ENCODE data around the gene NR6A1. TPM values are rescaled to one million over a fixed set of nuclear protein-coding genes. Genes with fewer than 3 reads are reported as not detected.
A peak's percentile ranks its signal among the peaks of the same experiment; 100 is the strongest.

Gene NR6A1
- total RNA-seq, 2 donors from 2014 or later = 0.98 to 1.2 TPM

DNA sequence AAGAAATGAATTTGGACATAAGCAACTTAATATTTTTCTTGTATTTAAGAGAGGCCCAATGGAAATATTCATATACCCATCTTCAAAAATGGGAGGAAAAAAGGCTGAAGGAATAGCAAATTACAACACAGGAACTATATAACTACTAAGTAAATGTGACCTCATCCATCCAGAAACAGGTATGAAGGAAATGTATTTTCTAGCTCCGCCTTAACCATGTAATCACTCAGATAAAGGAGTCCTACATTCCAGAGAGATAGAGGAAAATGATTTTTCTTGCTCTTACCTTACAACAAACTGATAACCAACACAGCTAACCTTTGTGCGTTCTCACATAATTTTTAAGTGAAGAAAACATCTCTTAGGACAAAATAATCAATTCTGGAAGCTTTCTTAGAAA lies 96.5 kb downstream of the NR6A1 start:
- Mint-ChIP-seq H3K9me3 (no peaks in the 10 kb centered on the region), H3K27me3 (peaks cover 21% of the 10 kb centered on the region), H3K27ac (no peak overlapping the region), H3K36me3 (ENCODE audit: low read depth) (no peaks in the 10 kb centered on the region), H3K4me3 (no peak overlapping the region), H3K4me1 (peaks cover 8% of the 10 kb centered on the region)
- no peak for ATAC-seq (replicated peaks)

DNA sequence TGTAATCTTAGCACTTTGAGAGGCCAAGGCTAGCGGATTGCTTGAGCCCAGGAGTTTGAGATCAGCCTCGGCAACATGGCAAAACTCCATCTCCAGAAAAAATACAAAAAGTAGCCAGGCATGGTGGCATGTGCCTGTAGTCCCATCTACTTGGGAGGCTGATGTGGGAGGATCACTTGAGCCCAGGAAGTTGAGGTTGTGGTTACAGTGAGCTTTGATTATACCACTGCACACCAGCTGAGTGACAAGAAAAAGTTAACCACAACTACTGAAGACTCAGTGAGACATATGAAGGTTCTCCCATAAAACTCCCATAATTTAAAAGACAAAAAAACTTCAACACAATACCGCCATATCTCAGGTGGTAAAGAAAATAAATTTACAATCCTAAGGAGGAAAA lies 98.0 kb downstream of the NR6A1 start:
- ATAC-seq (replicated peaks) = no peak
- Mint-ChIP-seq H3K27me3 (peaks cover 18% of the 10 kb centered on the region), H3K27ac (no peak overlapping the region), H3K36me3 (ENCODE audit: low read depth) (no peaks in the 10 kb centered on the region), H3K4me1 (peaks cover 8% of the 10 kb centered on the region), H3K4me3 (no peak overlapping the region), H3K9me3 (no peaks in the 10 kb centered on the region)

DNA sequence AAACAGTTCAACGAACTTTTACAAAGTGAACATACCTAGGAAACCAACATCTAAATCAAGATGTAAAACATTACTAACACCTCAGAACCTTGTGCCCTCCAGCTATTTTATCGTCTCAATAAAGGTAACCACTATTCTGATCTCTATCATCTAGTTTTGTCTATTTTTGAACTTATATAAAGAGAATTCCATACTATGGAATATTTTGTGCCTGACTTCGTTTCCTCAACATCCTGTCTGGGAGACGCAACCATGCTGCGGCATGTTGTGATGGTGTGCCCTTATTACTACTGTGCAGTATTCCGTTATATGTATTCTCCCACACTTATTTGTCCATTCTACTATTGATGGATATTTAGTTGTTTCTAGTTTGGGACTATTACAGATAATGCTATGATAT lies 99.2 kb downstream of the NR6A1 start:
- Mint-ChIP-seq H3K4me1 (peaks cover 8% of the 10 kb centered on the region), H3K9me3 (no peaks in the 10 kb centered on the region), H3K36me3 (ENCODE audit: low read depth) (no peaks in the 10 kb centered on the region), H3K4me3 (no peak overlapping the region), H3K27ac (no peak overlapping the region), H3K27me3 (peaks cover 13% of the 10 kb centered on the region)
- ATAC-seq (replicated peaks) = no peak

DNA sequence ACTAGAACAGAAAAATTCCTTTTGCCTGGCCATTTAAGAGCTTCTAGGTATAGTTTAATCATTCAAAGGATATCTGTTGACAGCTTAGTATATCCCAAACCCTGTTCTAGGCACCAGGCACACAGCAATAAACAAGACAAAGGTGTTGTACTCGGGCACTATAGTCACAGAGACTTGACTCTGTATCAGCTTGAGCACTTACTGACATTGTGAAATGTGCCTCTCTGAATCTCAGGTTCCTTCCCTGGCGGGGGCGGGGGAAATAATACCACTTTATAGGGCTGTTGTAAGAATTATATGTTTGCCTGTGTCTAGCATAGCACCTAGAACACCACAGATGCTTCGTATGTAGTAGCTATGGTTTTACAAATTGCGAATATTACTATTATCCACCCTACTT lies 104.5 kb downstream of the NR6A1 start:
- Mint-ChIP-seq H3K27me3 (peaks cover 16% of the 10 kb centered on the region), H3K27ac (no peak overlapping the region), H3K36me3 (ENCODE audit: low read depth) (no peaks in the 10 kb centered on the region), H3K9me3 (no peaks in the 10 kb centered on the region), H3K4me3 (no peak overlapping the region), H3K4me1 (no peaks in the 10 kb centered on the region)
- ATAC-seq (replicated peaks) = no peak

DNA sequence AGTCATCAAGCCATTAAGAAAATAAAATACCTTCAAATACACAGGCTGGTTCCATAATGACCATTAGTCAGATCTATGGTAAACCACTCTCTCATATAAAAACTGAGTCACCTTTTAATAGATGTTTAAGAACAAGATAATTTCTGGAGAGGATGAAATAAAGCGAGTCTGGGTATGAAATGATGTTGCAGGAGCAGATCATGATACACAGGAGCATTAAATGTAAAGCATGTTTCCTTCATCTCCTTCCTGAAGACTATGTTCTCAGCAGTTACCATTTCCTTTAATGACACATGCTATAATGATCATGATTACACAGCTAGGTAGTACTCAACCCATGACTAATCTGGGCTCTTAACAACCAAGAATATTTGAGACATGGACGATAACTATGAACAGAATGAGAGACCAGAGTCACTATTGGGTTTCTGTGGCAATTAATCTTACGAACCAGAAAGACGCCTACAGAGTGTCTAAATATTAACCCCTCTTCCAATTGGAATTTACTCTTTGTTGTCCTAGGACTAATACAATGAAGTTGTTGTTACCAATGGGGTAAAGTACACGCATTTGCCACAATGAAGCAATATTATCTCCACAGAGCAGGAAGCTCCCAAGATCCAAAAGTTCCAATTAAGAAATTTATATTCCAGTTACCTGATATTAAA lies 105.6 kb downstream of the NR6A1 start:
- H3K9me3 Mint-ChIP-seq = no peaks in the 10 kb centered on the region
- H3K4me3 Mint-ChIP-seq = no peak overlapping the region
- H3K27me3 Mint-ChIP-seq = peaks cover 20% of the 10 kb centered on the region
- H3K36me3 Mint-ChIP-seq (ENCODE audit: low read depth) = no peaks in the 10 kb centered on the region
- H3K4me1 Mint-ChIP-seq = no peaks in the 10 kb centered on the region
- no peak overlapping the region for H3K27ac Mint-ChIP-seq
- ATAC-seq (replicated peaks) = no peak

DNA sequence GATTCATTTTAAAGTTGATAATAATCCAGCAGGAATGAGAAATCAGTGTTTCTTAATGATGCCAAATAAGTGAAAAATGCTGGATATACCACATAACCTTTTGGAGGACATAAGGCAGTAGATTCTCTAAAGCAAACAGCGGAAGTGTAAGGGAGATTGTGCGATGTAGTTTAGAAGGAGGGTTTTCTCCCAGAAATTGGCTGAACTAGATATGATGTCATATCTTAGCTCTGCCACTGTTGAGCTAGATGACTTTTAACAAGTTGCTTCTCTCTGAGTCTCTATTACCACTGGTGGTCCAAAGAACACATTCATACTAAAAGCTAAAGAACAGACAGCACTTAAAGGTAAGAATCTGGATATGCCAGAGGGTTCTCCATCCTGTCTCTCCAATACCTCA lies 107.0 kb downstream of the NR6A1 start:
- Mint-ChIP-seq H3K4me1 (peaks cover 4% of the 10 kb centered on the region), H3K9me3 (no peaks in the 10 kb centered on the region), H3K27ac (no peak overlapping the region), H3K27me3 (peaks cover 24% of the 10 kb centered on the region), H3K36me3 (ENCODE audit: low read depth) (no peaks in the 10 kb centered on the region), H3K4me3 (no peak overlapping the region)
- no peak for ATAC-seq (replicated peaks)

DNA sequence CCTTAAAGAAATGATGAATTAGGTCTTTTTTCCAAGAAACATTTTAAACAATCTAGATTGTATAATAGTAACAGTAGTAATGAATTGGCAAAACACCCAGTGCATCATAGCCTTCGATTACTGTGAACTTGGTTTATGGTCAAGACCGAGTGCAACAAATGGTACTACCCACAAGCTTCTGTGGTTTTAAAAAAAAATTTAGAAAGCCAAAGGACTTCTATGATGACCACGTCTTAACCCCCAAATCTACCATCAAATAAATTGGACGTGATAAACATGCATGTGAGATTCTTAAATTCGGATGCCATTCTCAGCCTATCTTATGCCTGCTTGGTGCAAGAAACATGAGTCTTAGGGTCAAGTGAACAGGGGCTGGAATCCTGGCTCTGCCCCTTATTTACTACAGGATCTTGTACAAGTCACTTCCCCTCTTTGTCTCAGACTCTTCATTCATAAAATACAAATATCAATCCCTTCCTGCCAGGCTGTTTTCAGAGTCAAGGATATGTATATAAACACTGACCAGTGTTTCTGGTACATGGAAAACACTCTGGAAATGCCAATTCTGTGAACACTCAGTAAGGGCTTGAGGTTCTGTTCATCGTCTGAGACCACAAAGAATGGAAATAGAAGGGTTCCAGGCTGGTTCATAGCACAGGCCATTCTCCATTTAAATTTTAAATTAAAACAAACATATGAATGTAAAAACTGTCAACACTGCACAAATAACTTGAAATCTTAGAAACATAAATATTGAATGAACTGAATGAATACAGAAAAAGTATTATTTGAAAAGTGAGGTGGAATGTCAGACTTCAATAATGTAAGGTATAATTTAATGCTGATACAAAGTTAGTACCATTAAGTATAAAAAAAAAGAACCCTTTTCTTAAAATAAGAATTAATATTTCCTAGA lies 107.8 kb downstream of the NR6A1 start:
- peaks cover 28% of the 10 kb centered on the region for H3K27me3 Mint-ChIP-seq
- no peaks in the 10 kb centered on the region for H3K36me3 Mint-ChIP-seq (ENCODE audit: low read depth)
- ATAC-seq (replicated peaks) = no peak
- H3K4me3 Mint-ChIP-seq = no peak overlapping the region
- peaks cover 5% of the 10 kb centered on the region for H3K4me1 Mint-ChIP-seq
- no peaks in the 10 kb centered on the region for H3K9me3 Mint-ChIP-seq
- H3K27ac Mint-ChIP-seq = no peak overlapping the region

DNA sequence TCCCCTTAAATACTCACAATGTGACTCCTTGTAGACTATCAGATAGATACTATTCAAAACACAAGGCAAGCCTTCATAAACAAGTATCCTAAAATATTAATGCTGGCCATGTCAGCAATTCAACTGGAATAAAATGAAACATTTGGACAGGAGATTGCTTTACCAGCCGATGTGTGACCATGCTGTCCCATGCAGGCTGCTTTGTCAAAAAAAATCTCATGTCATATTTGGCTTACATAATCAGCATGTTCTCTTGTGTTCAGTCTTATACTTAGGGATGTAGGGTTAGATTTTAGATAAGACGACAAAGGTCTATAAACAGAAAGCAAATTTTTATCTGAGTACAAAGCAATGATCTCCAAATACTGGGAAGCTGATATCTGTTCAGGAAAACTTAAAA lies 108.5 kb downstream of the NR6A1 start:
- H3K9me3 Mint-ChIP-seq = no peaks in the 10 kb centered on the region
- no peaks in the 10 kb centered on the region for H3K36me3 Mint-ChIP-seq (ENCODE audit: low read depth)
- peaks cover 5% of the 10 kb centered on the region for H3K4me1 Mint-ChIP-seq
- no peak for ATAC-seq (replicated peaks)
- H3K27ac Mint-ChIP-seq = no peak overlapping the region
- H3K27me3 Mint-ChIP-seq = peaks cover 29% of the 10 kb centered on the region
- no peak overlapping the region for H3K4me3 Mint-ChIP-seq

DNA sequence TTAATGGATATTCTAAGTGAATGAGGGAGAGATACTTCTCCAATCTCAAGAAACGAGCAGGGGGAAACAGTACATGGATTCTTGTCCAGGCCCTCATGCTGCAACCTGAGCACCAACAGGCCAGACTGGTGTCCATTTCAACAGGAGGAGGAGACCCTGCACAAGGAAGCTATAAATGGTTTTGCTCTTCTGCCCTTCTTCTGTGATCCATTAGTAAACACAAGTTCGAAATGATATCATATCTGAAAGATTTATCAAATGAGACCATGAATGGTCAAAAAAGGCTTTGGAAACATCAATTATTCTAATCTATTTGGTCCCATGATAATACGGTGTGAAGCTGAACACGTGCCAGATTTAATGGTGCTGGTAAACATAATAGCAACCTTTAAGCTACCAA lies 109.8 kb downstream of the NR6A1 start:
- Mint-ChIP-seq H3K4me1 (peaks cover 5% of the 10 kb centered on the region), H3K36me3 (ENCODE audit: low read depth) (no peaks in the 10 kb centered on the region), H3K4me3 (no peak overlapping the region), H3K9me3 (no peaks in the 10 kb centered on the region), H3K27ac (no peak overlapping the region), H3K27me3 (peaks cover 29% of the 10 kb centered on the region)
- ATAC-seq (replicated peaks) = no peak

DNA sequence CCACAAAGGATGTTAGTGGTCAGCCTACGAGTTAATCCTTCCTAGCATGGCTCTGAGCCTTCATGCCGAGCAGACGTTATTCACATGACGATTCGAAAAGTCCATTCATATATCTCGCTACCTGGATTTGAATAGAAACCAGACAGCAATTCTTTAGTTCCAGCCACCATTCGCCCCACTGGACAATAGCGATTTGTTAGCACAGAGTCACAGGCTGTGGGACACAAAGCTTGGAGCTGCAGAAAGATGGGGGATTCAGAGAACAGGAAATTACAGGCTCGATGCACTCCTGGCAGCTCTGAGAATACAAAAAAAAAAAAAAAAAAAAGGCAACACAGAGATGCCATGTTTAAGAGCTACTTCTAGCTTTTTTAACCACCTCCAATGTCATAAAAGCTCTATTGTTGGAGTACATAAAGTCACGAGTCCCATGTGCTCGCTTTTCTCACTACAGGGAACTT lies 110.7 kb downstream of the NR6A1 start:
- Mint-ChIP-seq H3K4me1 (peaks cover 5% of the 10 kb centered on the region), H3K27ac (no peak overlapping the region), H3K4me3 (peak overlapping the region; percentile 86), H3K9me3 (no peaks in the 10 kb centered on the region), H3K36me3 (ENCODE audit: low read depth) (no peaks in the 10 kb centered on the region), H3K27me3 (peaks cover 29% of the 10 kb centered on the region)
- ATAC-seq (replicated peaks) = no peak

DNA sequence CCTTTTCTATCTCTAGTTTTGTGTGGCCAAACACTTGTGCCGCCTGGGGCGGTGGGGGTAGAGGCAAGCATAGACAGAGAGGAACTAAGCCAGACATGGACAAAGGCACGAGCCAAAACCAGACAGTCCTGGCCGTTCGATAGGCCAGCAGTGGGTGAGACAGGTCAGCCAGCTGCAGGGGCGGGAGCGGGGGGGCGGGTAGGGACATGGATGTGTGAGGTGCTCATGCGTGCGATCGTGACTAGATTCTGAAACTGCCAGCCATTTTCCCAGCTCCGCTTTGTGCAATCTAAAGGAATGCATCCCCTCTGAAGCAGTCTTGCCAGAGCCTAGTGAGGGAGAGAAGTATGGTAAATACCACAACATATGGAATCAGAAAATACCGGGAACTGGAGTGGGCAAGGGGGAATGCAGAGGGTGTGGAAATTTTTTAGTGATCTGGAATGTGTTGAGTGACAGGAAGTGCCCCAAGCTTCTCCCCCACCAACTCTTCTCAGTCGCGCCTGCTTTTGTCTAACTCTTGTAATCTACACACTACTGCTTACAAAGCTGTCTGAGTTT lies 111.9 kb downstream of the NR6A1 start:
- peaks cover 27% of the 10 kb centered on the region for H3K27me3 Mint-ChIP-seq
- peaks cover 5% of the 10 kb centered on the region for H3K4me1 Mint-ChIP-seq
- H3K27ac Mint-ChIP-seq = peak overlapping the region; percentile 86
- no peaks in the 10 kb centered on the region for H3K9me3 Mint-ChIP-seq
- H3K36me3 Mint-ChIP-seq (ENCODE audit: low read depth) = no peaks in the 10 kb centered on the region
- H3K4me3 Mint-ChIP-seq = peak overlapping the region; percentile 86
- ATAC-seq (replicated peaks) = peak; percentile 61

DNA sequence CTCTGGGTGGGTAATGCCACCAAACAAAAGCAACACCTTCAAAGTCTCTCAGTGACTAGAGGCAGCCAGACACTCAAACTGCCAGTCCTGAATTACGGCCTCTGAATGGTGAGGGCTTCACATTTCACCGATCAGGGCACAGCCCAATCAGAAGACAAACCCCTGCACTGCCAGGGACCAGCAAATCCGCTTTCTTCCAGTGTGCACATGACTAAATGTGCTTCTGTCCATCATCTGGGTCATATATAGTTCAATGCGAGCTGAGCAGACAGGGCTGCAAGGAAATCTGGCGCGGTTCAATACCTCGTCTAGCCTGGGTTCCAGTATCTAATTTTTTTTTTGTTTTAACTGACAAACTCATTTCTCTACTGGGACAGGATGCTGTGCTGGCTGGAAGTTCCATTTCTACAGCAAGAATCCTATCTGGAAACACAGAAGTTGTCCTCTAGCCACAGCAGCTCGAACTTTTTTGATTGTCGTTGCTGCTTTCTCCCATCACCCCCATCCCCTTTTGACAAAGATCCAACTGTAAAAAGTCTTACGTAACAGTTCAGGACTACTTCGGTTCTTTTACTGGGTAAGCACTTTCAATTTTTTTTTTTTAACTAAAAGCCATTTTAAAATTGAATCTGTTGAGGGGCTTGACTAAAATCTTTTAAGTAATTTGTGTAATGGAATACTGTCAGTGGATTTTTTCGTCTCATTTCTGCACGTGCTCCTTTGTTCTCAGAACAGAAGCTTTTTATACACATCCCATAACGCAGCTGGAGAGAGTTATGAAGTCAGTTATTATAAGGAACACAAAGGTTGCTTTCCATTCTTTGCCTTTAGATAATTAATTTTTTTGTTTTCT lies 112.7 kb downstream of the NR6A1 start:
- H3K36me3 Mint-ChIP-seq (ENCODE audit: low read depth) = no peaks in the 10 kb centered on the region
- no peaks in the 10 kb centered on the region for H3K9me3 Mint-ChIP-seq
- peak; percentile 83 for ATAC-seq (replicated peaks)
- peaks cover 23% of the 10 kb centered on the region for H3K27me3 Mint-ChIP-seq
- peaks cover 5% of the 10 kb centered on the region for H3K4me1 Mint-ChIP-seq
- H3K27ac Mint-ChIP-seq = peak overlapping the region; percentile 86
- peak overlapping the region; percentile 86 for H3K4me3 Mint-ChIP-seq

DNA sequence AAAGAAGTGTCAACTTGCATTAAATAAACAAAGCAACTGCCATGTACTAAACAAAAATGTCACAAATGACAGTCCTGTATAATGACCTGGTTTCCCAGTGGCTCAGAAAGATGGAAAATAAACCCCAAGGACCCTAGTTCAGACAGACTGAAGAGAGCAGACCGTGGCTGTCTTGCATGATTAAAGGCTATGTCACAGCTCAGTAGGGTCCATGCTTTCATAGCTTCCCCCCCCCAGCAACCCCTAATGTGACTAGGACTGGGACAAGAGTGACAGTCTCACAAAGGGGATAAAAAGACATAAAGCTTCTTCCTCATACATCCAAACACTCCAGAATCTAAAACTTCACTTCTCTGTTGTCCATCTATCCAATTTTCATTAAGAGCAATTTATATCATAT lies 113.6 kb downstream of the NR6A1 start:
- no peaks in the 10 kb centered on the region for H3K36me3 Mint-ChIP-seq (ENCODE audit: low read depth)
- H3K4me1 Mint-ChIP-seq = peaks cover 5% of the 10 kb centered on the region
- no peak overlapping the region for H3K4me3 Mint-ChIP-seq
- no peaks in the 10 kb centered on the region for H3K9me3 Mint-ChIP-seq
- ATAC-seq (replicated peaks) = no peak
- H3K27me3 Mint-ChIP-seq = peaks cover 14% of the 10 kb centered on the region
- H3K27ac Mint-ChIP-seq = no peak overlapping the region

DNA sequence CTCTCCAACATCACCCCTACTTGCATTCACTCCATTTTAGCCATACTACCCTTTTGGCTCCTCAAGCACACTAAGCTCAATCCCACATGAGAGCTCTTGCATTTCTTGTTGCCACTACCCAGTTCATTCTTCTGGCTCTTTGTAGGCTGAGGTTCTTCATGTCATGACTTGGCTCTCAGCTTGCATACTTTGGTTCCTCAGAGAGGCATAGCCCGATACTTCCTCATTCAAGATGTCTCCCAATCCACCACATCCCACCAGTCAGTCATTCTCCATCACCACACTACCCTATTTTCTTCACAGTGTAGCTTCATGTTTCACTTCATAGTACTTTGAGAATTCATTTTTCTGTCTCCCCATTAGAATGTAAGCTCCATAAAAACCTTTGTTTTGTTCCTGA lies 116.7 kb downstream of the NR6A1 start:
- ATAC-seq (replicated peaks) = no peak
- peaks cover 8% of the 10 kb centered on the region for H3K27me3 Mint-ChIP-seq
- no peaks in the 10 kb centered on the region for H3K36me3 Mint-ChIP-seq (ENCODE audit: low read depth)
- H3K27ac Mint-ChIP-seq = no peak overlapping the region
- no peaks in the 10 kb centered on the region for H3K9me3 Mint-ChIP-seq
- no peak overlapping the region for H3K4me3 Mint-ChIP-seq
- H3K4me1 Mint-ChIP-seq = peaks cover 4% of the 10 kb centered on the region
